Stimulated activated CD4-positive, alpha-beta T cell treated with anti-CD3 and anti-CD28 coated beads, Interleukin-4, amount 100 ng/mL, for 48 hours (primary cell): ENCODE results near the gene COX4I2.
"Not testable (repeated sequence)": the region's sequence is repeated elsewhere in the genome, so short reads cannot be mapped to it uniquely, and the experiment has no call there.

ENCODE experiments used
- DNase-seq, 2 donors: peaks; one replicate each; pipeline ENCODE4 v3.0.0-alpha.2; 2020; ENCODE audit warnings: low read depth in 2 of 2

COX4I2 gene

DNA sequence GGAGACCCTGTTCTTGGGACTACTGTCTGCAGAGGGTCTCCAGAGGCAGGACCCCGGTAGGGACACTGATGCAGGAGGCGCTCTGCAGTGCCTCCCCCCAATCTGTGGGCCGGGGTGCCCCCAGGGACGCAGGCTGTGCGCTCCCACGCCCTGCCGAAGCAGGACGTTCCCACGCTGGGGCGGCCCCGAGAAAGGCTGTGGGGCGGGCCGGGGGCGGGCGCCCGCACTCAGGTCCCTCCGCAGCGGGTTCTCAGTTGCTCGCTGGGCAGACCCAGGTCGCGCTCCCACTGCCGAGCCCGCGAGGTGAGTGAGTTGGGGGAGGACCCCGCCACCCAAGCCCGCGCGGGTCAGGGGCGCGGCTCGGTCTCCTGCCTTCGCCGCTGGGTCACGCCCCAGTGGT, at the start of gene COX4I2:
Gene COX4I2, plus strand, starts transcription at position 253 of the 400 bp plus-strand sequence. CDS start 1,106 bp downstream, outside the sequence.
- no peak for DNase-seq

DNA sequence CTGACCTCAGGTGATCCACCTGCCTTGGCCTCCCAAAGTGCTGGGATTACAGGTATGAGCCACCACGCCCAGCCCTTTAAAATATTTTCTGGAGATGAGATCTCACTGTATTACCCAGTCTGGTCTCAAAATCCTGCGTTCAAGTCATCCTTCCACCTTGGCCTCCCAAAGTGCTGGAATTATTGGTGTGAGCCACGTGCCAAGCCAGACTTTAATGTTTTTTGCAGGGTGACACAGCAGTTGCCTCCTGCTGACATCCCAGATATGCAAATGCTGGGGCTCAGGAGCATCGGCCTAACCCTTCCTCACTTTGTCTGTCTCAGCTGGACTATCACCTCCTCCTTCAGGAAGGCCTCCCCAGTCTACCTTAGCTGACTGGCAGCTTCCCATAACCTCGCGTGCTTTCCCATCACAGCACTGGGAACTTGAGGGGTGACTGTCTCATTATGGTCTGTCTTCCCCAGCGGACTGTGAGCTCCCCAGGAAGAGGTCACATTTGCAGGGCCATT, 46.9 kb upstream of the COX4I2 start:
- no peak for DNase-seq

DNA sequence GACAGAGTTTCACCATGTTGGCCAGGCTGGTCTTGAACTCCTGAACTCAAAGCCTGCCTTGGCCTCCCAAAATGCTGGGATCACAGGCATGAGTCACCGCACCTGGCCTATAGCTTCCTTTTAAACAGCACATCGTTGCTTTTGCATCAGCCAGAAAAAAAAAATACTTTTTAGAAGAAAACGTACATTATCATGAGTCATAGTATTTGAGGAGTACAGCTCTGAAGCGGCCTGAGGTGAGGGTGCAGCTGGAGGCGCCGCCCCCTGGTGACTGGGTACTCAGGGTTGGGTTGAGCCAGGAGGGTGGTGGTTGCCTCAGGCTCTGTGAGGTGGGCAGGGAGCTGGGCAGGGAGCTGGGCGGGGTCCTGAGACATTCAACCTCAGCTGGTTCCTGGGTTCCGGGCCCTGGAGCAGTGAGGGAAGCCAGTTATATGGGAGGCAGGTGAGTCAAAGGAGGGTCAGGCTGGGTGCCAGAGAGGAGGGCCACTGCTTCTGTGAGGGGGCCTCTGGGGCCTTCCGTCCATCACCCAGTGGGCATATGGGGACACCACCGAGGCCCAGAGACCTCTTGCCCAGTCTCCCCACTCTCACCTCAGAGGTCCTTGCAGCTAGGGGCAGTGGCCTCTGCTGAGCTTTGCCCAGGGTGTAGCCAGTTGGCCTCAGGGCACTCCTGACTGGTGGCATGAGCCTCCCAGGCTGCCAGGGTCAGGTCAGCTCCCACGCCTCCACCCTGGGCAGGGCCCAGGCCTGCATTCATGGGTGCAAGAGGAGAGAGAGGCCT, 44.3 kb upstream of the COX4I2 start:
- DNase-seq = no peak

DNA sequence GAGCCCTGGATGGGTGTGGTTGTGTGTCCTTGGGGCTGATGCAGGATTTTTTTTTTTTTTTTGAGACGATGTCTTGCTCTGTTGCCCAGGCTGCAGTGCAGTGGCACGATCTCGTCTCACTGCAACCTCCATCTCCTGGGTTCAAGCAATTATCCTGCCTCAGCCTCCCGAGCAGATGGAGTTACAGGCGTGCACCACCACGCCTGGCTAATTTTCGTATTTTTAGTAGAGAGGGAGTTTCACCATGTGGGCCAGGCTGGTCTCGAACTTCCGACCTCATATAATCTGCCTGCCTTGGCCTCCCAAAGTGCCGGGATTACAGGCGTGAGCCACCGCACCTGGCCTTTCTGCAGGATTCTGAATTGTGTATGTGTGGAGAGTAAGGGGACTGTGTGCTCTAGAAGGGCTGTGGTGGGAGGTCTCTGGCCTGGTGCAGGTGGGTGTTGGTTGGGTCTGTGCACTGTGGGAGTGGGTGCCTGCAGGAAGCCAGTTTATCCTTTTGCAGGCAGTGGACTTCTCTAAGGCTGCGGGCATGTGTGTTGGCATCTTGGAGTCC, 43.6 kb upstream of the COX4I2 start:
- no peak for DNase-seq

DNA sequence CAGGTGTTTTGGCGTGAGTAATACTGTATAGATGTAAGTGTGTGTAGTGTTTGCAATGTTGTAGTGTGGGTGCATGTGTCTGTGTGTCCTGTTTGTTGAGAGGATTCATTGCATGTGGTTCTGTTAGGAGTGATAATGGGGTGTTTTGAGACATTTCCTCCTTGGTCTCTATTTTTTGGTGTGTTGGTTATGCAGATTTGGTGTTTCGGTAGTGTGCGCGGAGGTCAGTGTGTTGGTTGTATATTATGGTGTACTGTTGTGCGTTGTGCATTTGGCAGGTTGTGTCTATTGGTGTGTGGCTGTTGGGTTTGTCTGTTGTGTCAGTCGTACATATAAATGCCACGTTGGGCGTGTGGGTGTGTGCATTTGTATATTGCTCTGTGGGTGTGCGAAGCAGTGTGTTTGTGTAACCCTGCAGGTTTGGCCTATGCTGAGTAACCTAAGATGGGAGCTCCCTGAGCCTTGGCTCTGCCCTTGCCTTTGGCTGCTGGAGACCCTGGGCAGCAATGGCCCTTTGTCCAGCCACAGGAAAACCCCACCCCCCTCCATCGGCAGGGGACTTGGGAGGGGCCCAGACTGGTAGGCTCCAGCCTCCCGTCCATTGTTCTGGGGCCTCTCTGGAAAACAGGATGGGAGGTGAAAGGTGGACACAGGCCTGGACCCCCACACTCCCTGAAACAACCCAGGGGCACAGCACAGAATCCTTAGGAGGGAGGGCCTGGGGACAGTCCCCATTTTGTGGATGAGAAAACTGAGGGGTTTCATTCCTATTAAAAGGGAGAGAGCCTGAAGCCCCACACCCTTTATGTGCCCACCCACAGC, 42.9 kb upstream of the COX4I2 start:
- DNase-seq = no peak

DNA sequence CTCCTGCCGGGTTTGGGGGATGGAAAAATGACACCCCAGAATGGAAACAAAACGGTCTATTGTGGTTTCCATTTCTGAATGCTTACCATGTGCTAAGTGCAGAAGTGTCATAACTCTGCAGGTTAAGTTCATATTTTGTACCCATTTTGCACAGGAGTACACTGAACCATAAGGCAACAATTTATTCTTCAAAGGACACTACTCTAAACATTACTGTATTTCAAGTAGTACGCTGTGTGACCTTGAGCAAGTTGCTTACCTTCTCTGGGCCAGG, 42.4 kb upstream of the COX4I2 start:
- no peak for DNase-seq

DNA sequence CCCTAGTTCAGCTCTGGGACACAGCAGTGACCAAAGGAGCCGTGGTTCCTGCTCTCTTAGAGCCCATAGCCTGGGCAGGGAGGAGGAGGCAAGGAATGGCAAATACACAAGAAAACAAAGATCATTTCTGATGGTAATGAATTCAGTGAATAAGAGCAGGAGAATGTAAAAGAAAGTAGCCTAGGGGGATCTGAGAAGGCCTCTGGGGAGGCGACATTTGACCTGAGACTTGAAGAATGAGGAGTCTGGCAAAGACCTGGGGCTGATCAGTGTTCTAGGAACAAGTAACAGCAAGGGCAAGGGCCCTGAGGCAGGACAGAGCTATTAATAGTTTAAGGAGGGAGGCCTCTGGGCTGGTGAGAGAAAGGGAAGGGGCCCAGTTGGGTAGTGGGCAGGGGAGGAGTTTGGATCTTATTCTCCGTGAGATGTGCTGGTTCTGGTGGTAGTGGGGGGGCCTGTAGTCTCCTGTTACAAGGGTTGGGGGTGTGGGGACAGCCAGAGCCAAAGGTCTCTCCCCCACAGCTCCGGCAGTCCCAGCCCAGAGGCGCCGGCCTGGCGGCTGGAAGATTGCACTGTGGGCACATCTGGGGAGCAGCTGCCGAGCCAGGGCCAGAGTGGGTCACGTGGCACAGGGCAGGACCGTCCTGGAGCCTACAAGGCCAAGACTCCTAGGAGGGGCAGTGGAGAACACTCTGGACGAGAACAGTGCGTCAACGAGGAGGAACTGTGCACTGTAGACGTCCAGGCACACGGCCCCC, 41.9 kb upstream of the COX4I2 start:
- DNase-seq = no peak

DNA sequence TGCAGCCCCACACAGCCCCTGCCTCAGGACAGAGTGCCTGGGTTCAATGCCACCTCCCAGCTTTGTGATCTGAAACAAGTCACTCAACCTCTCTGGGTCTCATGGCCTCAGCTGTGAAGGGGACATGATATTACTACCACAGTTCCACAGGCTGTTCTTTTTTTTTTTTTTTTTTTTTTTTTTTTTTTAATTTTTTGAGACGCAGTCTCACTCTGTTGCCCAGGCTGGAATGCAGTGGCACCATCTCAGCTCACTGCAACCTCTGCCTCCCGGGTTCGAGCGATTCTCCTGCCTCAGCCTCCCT, 41.3 kb upstream of the COX4I2 start:
- DNase-seq = not testable (repeated sequence)

DNA sequence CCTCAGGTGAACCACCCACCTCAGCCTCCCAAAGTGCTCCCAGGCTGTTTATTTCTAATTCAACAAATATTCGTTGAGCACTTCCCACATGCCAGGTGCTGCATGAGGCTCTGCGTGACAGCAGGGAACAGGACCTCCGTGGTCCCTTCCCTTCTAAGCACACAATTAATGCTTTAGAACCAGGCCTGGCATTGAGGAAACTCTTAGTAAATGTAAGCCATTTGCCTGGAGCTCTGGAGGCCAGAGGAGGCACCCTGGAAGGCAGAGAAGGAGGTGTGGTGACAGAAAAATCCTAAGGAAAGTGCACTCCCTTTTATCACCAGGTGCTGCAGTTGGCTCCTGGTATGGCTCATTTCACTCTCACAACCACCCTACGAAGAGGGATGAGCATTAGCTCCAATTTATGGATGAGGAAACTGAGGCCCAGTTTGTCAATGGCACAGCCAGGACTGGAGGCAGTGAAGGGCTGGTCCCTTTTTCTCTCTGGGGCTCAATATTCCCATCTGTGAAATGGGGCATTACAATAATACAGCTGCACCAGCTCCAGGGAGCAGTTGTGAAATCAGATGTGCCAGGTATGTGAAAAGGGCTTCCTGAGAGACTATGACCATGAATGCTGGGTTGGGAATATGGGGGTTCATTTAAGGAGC, 40.8 kb upstream of the COX4I2 start:
- no peak for DNase-seq

DNA sequence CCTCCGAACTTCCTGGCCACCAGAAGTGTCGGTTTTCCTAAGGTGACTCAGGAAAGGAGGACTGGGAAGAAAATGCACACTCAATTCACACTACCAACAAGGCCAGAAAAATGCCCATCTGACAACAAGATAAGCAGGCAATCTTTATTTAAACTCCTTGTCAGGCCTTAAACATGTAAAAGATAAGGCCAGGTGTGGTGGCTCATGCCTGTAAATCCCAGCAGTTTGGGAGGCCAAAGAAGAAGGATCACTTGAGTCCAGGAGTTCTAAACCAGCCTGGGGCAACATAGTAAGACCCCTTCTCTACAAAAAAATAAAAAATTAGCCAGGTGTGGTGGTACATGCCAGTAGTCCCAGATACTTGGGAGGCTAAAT, 40.2 kb upstream of the COX4I2 start:
- no peak for DNase-seq

DNA sequence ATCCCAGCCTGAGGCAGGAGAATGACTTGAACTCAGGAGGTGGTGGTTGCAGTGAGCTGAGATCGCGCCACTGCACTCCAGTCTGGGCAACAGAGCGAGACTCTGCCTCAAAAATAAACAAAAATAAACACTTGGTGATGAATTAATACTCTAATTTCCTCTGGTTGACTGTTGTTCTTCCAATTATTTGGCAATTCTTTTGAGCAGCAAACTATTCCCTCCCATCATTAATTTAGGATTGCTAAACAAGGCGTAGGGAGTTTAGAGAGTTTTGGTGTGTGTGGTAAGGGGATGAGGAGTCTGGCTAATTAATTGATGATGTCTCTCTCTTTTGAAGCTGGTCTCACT, 35.3 kb upstream of the COX4I2 start:
- DNase-seq = no peak

DNA sequence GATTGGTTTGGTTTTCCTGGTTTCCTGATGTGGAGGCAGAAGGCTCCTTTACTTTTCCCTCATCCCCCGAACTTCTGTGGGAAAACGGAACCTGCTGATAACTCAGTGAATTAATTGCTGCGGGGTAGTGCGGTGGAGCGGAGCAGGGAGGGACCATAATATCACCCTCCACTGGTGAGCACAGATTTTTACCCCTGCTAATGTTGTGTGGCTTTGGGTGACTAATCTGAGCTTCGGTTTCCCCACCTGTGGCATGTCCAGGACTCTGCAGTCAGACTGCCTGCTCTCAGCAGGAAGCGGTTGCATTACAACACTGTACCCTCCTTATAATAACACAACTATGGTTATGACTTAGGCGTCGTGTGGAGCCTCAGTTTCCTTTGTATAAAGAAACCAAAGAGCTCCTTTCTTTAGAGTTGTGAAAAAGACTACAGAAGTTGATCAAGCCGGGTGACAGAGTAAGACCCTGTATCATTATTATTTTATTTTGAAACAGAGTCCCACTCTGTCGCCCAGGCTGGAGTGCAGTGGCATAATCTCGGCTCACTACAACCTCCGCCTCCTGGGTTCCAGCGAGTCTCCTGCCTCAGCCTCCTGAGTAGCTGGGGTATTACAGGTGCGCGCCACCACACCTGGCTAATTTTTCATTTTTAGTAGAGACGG, 34.8 kb upstream of the COX4I2 start:
- peak; percentile 23 to 45 for DNase-seq

DNA sequence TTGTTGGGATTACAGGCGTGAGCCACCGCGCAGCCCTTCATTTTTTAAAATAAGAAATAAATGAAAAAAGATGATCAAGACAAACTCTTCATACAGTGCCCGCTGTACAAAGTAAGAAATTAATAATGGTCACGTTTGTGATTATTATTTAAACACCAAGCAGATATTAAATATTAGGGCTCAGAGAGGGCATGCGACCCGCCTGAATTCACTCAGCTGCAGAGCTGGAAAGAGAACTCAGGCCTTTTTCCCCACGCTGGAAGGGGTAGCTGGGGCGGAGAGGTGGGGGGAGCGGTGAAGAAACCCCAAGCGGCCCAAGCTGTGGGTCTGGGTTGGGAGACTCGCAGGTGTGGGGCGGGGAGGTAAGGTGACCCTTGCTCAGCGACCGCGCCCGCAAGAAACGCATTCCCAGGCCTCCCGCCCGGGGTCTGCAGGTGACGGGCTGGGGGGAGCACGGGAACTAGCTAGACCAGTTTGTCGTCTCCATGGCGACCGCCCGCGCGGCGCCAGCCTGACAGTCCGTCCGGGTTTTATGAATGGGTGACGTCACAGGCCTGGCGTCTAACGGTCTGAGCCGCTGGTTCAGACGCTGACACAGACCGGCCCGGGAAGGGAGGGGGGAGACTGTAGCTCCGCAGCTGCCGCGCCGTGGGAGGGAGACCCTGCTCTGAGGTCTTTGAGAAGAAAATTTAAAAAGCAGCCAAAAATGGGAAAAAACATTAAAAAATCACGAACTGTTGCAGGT, 33.7 kb upstream of the COX4I2 start:
- peak; percentile 69 to 72 for DNase-seq

DNA sequence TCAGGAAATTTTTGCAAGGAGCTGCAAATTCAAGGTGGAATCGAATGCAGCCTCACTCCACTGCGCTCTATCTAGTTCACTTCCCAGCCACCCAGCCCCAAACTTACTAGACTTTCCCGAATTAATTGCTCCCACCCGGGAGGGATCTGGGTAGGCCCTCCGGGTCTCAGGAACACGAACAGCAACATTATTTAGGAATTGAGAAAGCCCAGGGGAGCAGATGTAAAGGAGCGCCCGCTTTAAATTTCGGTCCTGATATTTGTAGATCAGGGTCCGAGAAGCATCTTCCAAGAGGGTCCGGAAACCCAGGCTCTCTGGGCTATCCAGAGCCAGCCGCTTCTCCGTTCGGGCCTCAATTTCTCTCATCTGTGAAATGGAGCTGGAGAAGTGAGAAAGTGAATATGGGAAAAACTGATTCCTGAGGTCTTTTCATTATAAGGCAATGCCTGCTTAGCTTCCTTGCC, 33.1 kb upstream of the COX4I2 start:
- DNase-seq = no peak

DNA sequence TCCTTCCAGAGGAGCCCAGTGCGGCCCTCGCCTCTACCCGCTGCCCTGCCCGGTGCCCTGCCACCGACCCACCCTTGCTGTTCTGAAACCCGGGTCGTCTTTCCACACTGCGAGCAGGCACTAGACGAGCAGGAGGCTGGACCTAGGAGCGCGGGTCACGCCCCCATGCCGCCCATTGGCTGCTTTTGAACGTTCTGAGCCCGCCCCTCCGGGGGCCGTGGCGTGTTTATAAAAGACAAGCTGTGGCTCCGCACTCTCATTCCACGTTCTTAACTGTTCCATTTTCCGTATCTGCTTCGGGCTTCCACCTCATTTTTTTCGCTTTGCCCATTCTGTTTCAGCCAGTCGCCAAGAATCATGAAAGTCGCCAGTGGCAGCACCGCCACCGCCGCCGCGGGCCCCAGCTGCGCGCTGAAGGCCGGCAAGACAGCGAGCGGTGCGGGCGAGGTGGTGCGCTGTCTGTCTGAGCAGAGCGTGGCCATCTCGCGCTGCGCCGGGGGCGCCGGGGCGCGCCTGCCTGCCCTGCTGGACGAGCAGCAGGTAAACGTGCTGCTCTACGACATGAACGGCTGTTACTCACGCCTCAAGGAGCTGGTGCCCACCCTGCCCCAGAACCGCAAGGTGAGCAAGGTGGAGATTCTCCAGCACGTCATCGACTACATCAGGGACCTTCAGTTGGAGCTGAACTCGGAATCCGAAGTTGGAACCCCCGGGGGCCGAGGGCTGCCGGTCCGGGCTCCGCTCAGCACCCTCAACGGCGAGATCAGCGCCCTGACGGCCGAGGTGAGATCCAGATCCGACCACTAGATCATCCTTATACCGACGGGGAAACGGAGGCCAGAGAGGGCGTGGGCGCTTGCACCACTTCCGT, 32.4 kb upstream of the COX4I2 start, which contains the start of gene ID1:
Gene ID1, plus strand, starts transcription at position 259 of the 871 bp plus-strand sequence. Its CDS starts 99 bp downstream, at position 358.
- peak; percentile 82 to 88 for DNase-seq

DNA sequence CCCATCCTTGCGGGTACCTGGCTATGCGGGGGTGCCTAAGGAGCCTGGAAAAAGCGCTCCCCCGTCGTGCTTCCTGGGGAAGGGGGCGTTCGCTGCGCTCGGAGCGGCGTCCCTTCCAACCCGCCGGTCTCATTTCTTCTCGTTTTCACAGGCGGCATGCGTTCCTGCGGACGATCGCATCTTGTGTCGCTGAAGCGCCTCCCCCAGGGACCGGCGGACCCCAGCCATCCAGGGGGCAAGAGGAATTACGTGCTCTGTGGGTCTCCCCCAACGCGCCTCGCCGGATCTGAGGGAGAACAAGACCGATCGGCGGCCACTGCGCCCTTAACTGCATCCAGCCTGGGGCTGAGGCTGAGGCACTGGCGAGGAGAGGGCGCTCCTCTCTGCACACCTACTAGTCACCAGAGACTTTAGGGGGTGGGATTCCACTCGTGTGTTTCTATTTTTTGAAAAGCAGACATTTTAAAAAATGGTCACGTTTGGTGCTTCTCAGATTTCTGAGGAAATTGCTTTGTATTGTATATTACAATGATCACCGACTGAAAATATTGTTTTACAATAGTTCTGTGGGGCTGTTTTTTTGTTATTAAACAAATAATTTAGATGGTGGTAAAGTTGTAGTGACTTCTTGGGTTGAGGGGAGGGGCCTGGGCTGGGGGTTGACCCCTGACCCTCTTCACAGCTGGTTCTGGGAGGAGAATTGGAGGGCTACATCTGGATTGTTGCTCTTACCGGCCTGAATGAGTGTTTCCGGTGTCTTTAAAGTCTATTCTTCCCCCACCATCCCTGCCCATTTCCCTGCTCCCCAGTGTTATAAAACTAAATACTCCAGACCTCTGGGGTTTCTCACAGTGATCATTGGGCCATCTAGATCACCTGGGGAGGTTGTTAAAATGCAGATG, 31.6 kb upstream of the COX4I2 start:
- no peak for DNase-seq

DNA sequence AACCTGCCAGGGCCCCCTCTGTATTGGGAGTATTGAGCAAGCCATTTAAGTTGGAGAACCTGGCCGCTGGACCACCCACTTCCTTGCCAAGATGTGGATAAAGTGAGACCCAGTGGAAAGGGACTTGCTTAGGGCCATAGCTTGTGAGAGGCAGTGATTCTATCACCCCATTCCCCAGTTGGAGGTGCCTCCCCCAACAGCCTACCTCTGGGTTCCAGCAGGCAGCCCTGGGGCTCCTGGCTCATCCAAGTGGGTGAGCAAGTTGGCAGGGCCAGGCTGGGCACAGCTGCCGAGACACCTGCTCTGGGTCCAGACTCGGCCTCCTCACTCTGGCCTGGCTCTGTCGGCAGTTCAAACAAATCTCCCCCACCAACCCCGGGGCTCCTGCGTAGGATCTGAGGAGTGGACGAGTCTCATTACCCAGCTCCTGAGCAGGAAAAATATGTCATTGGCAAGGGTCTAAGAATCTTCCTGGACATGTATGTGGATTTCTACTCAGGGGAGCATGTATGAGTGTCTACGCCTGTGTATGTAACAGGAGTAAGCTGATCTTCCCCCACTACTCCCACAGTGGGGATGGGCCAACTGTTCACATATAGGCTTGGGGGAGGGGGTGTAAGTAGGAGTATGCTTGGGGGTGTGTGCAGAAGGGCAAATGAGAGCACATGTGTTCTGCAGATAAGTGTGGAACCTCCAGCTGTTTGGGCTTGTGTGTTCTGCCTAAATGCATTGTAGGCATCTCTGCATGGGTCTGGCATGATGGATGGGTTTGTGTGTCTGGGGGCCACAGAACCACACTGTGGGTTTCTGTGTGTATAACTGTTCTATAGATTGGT, 30.7 kb upstream of the COX4I2 start:
- no peak for DNase-seq
